Measurements from ENCODE around the gene TMEM217. TPM values are rescaled to one million over a fixed set of nuclear protein-coding genes. Genes with fewer than 3 reads are reported as not detected.

The TMEM217 gene
- total RNA-seq, 2 donors from 2014 or later = 0.50 to 7.3 TPM

DNA sequence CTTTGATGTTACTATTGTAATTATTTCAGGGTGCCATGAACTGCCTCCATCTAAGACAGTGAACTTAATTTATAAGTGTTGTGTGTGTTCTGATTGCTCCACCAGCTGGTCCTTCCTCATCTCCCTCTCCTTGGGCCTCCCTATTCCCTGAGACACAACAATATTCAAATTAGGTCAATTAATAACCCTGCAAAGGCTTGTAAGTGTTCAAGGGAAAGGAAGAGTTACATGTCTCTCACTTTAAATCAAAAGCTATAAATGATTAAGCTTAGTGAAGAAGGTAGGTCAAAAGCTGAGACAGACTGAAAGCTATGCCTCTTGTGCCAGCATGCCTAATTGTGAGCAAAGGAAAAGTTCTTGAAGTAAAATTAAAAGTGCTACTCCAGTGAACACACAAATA is 35.5 kb upstream of the TMEM217 start:
- Histone ChIP-seq H3K27me3 (replicated peaks; ENCODE audit: insufficient read depth) (no peaks in the 10 kb centered on the region), H3K9me3 (no peaks in the 10 kb centered on the region), H3K4me3 (no peak overlapping the region), H3K27ac (no peak overlapping the region), H3K4me1 (replicated peaks) (no peaks in the 10 kb centered on the region), H3K36me3 (no peaks in the 10 kb centered on the region)
- no peak for DNase-seq (ENCODE audit: low spot score)
- intact Hi-C loops (cut with DNase I) = no loop called here
- no peak for TF ChIP-seq POLR2AphosphoS5 (IDR thresholded peaks at IDR 0.05)
- no peak for TF ChIP-seq POLR2A (IDR thresholded peaks at IDR 0.05)
- TF ChIP-seq, protein P1, sequence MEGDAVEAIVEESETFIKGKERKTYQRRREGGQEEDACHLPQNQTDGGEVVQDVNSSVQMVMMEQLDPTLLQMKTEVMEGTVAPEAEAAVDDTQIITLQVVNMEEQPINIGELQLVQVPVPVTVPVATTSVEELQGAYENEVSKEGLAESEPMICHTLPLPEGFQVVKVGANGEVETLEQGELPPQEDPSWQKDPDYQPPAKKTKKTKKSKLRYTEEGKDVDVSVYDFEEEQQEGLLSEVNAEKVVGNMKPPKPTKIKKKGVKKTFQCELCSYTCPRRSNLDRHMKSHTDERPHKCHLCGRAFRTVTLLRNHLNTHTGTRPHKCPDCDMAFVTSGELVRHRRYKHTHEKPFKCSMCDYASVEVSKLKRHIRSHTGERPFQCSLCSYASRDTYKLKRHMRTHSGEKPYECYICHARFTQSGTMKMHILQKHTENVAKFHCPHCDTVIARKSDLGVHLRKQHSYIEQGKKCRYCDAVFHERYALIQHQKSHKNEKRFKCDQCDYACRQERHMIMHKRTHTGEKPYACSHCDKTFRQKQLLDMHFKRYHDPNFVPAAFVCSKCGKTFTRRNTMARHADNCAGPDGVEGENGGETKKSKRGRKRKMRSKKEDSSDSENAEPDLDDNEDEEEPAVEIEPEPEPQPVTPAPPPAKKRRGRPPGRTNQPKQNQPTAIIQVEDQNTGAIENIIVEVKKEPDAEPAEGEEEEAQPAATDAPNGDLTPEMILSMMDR (IDR thresholded peaks at IDR 0.05) = no peak

DNA sequence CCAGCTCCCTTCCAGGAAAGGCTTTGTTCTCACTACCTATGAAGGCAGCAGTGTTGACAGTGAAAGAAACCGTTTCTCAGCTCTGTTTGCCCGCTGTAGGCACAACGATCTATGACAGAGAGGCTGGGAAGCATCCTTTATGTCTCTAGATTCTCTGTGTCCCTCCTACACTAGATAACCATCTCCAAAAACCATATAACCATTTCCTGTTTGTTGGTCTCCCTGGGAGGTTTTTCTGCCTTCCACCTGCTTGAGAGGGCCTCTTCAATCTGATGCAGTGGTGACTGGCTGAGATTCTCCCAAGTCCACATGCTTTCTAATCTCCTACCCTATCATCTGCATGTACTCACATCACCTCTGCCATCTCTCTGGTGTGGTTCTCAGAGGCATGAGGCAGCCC is 32.0 kb upstream of the TMEM217 start:
- no peaks in the 10 kb centered on the region for H3K36me3 ChIP-seq
- no peaks in the 10 kb centered on the region for H3K27me3 ChIP-seq (replicated peaks; ENCODE audit: insufficient read depth)
- H3K9me3 ChIP-seq = no peaks in the 10 kb centered on the region
- intact Hi-C loops (cut with DNase I) = no loop called here
- H3K27ac ChIP-seq = no peak overlapping the region
- no peak overlapping the region for H3K4me3 ChIP-seq
- no peaks in the 10 kb centered on the region for H3K4me1 ChIP-seq (replicated peaks)
- 75% methylated on average over 3 of the region's 3 CpGs for WGBS
- TF ChIP-seq POLR2A (IDR thresholded peaks at IDR 0.05) (no peak), POLR2AphosphoS5 (IDR thresholded peaks at IDR 0.05) (no peak)
- TF ChIP-seq, protein P1 (IDR thresholded peaks at IDR 0.05) = no peak
- DNase-seq (ENCODE audit: low spot score) = no peak

DNA sequence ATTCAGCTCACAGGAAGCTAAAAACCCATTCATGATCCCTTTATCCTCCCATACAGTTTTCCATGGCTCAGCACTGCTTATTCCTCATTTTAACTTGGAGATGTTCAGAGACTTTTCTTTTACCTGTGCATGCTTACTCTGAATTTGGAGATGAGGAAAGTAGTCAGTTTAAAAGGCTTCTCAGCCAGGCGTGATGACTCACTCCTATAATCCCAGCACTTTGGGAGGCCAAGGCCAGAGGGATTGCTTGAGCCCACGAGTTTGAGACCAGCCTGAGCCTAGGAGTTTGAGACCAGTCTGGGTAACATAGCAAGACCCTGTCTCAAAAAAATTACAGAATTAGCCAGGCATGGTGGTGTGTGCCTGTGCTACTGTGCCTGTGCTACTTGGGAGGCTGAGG is 30.3 kb upstream of the TMEM217 start:
- no peaks in the 10 kb centered on the region for H3K36me3 ChIP-seq
- no peak overlapping the region for H3K4me3 ChIP-seq
- no peaks in the 10 kb centered on the region for H3K9me3 ChIP-seq
- H3K27ac ChIP-seq = no peak overlapping the region
- WGBS = 69% methylated on average over 2 of the region's 2 CpGs
- TF ChIP-seq POLR2AphosphoS5 (IDR thresholded peaks at IDR 0.05) = no peak
- TF ChIP-seq, protein P1 (IDR thresholded peaks at IDR 0.05) = no peak
- no peaks in the 10 kb centered on the region for H3K27me3 ChIP-seq (replicated peaks; ENCODE audit: insufficient read depth)
- no peaks in the 10 kb centered on the region for H3K4me1 ChIP-seq (replicated peaks)
- intact Hi-C loops (cut with DNase I) = no loop called here
- no peak for DNase-seq (ENCODE audit: low spot score)

DNA sequence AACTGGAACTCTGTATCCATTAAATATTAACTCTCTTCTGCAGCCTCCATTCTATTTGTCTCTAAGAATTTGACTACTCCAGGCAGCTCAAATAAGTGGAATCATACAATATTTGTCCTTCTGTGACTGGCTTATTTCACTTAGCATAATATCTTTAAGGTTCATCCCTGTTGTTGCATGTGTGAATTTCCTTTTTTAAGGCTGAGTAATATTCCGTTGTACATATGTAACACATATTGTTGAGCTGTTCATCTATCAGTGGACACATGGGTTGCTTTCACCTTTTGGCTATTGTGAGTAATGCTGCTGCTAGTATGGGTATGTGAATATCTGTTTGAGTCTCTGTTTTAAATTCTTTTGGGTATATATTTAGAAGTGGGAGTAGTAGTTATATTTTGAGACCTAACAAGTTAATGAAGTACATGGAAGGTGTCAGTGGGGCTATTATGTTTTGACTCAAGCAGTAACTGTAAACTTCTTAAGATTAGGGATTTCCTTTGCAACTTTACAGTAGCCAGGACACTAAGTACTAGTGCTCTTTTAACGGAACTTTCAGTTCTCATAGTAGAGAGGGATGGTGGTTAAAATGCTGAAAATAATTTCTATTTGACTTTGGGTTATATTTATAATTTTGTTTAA is 29.7 kb upstream of the TMEM217 start:
- no peaks in the 10 kb centered on the region for H3K36me3 ChIP-seq
- 87% methylated on average over 2 of the region's 2 CpGs for WGBS
- H3K9me3 ChIP-seq = no peaks in the 10 kb centered on the region
- intact Hi-C loops (cut with DNase I) = no loop called here
- TF ChIP-seq POLR2AphosphoS5 (IDR thresholded peaks at IDR 0.05) = no peak
- no peak overlapping the region for H3K27ac ChIP-seq
- DNase-seq (ENCODE audit: low spot score) = no peak
- no peak overlapping the region for H3K4me3 ChIP-seq
- H3K27me3 ChIP-seq (replicated peaks; ENCODE audit: insufficient read depth) = no peaks in the 10 kb centered on the region
- no peaks in the 10 kb centered on the region for H3K4me1 ChIP-seq (replicated peaks)

DNA sequence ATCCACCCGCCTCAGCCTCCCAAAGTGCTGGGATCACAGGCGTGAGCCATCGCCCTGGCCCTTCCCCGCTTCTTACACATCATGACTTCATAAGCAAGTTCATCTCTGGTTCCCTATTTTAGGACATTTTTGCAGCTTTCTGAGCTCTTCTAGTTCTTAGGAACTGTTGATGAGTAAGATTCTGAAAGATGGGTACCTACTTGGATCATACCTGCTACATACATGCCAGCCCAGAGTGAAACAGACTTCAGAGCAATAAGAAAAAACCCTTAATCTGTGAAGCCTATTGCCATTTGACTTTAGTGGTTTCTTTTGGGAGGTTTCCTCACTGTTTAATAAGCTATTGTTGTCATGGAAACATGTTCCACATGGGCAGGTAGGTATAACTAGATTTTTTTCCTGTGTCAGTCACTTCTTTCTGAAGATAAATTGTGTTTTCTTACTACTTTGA is 27.9 kb upstream of the TMEM217 start:
- intact Hi-C loops (cut with DNase I) = no loop called here
- WGBS = 93% methylated on average over 4 of the region's 4 CpGs
- Histone ChIP-seq H3K27ac (no peak overlapping the region), H3K4me1 (replicated peaks) (no peaks in the 10 kb centered on the region), H3K4me3 (no peak overlapping the region), H3K9me3 (no peaks in the 10 kb centered on the region), H3K27me3 (replicated peaks; ENCODE audit: insufficient read depth) (no peaks in the 10 kb centered on the region), H3K36me3 (no peaks in the 10 kb centered on the region)
- TF ChIP-seq POLR2AphosphoS5 (IDR thresholded peaks at IDR 0.05) = no peak
- TF ChIP-seq, protein P1 (IDR thresholded peaks at IDR 0.05) = no peak
- TF ChIP-seq POLR2A (IDR thresholded peaks at IDR 0.05) = no peak
- no peak for DNase-seq (ENCODE audit: low spot score)
